Tibial nerve (tissue), 4 donors: ENCODE data around the gene BHLHA15. TPM values are rescaled to one million over a fixed set of nuclear protein-coding genes. Genes with fewer than 3 reads are reported as not detected.

ENCODE experiments used
- DNase-seq, 2 donors: peaks; one replicate each; pipeline ENCODE4 v3.0.0-alpha.2; 2019; ENCODE audit warnings: low spot score in 2 of 2
- H3K27ac ChIP-seq, 4 donors: fragments of 200-600 bp; sonication (generic) in 3 of 4; one replicate each; pipeline ENCODE4 v1.5.1; 2017 to 2019; ENCODE audit warnings: mild to moderate bottlenecking in 1 of 4
- H3K27me3 ChIP-seq, 2 donors: fragments of 200-600 bp; sonication (generic) in 1 of 2; one replicate each; pipeline versions ENCODE4 v1.5.1 to v1.6.0; 2017 to 2019
- H3K36me3 ChIP-seq, 3 donors: fragments of 200-600 bp; sonication (generic); one replicate each; pipeline ENCODE4 v1.5.1; 2018 to 2019
- H3K4me1 ChIP-seq, 4 donors: fragments of 200-600 bp; sonication (generic) in 3 of 4; one replicate each; pipeline ENCODE4 v1.5.1; 2017 to 2019
- H3K4me3 ChIP-seq, 4 donors: fragments of 200-600 bp; sonication (generic) in 3 of 4; one replicate each; pipeline ENCODE4 v1.5.1; 2017 to 2019; ENCODE audit warnings: mild to moderate bottlenecking in 1 of 4, moderate library complexity in 1 of 4
- H3K9me3 ChIP-seq, 4 donors: fragments of 200-600 bp; sonication (generic) in 3 of 4; one replicate each; pipeline ENCODE4 v1.5.1; 2017 to 2019
- EP300 ChIP-seq, 2 donors: sonication (generic); formaldehyde crosslinking; IDR thresholded peaks; one replicate each; pipeline ENCODE4 v1.6.1; 2017; ENCODE audit warnings: antibody characterized with exemption in 2 of 2, mild to moderate bottlenecking in 1 of 2
- POLR2A ChIP-seq, 2 donors: fragments of 450-650 bp; IDR thresholded peaks; one replicate each; pipeline ENCODE4 v1.6.1; 2017; ENCODE audit warnings: antibody characterized with exemption in 2 of 2, mild to moderate bottlenecking in 2 of 2, moderate library complexity in 2 of 2
- WGBS, 2 donors: methylation state at CpG; one replicate each; pipeline ENCODE4 v1.1.5; 2018; 5-methylcytosine and 5-hydroxymethylcytosine counted together
- total RNA-seq, 4 donors: library from RNA; depleted of rRNA; stranded (reverse); fragments of >200 nt; gene quantifications; one replicate each; pipeline ENCODE4 v1.1.0, GENCODE V29; 2016
- TF ChIP-seq, protein P1 (sequence below), 5 experiments: fragments of 200-600 bp in 3 of 5; fragments of 450-650 bp in 2 of 5; sonication (generic) in 3 of 5; IDR thresholded peaks; one replicate each; pipeline ENCODE4 v1.5.1; 2016 to 2019; ENCODE audit warnings: antibody characterized with exemption in 5 of 5, mild to moderate bottlenecking in 3 of 5, moderate library complexity in 2 of 5

Gene BHLHA15
- total RNA-seq, 4 donors from 2014 or later = not detected

GRCh38 chr7:98192781-98193457, 18.3 kb upstream of the BHLHA15 start:
- no peak overlapping the region for H3K4me3 ChIP-seq
- H3K27me3 ChIP-seq = no peaks in the 10 kb centered on the region
- H3K9me3 ChIP-seq = no peaks in the 10 kb centered on the region
- DNase-seq = no peak
- peaks cover 0 to 94% (median 0%) of the 10 kb centered on the region in 3 donors for H3K36me3 ChIP-seq
- 86 to 89% methylated on average over 22 of the region's 22 CpGs for WGBS, 2 donors
- TF ChIP-seq POLR2A (IDR thresholded peaks at IDR 0.05) (no peak), EP300 (IDR thresholded peaks at IDR 0.05) (no peak)
- TF ChIP-seq, protein P1, sequence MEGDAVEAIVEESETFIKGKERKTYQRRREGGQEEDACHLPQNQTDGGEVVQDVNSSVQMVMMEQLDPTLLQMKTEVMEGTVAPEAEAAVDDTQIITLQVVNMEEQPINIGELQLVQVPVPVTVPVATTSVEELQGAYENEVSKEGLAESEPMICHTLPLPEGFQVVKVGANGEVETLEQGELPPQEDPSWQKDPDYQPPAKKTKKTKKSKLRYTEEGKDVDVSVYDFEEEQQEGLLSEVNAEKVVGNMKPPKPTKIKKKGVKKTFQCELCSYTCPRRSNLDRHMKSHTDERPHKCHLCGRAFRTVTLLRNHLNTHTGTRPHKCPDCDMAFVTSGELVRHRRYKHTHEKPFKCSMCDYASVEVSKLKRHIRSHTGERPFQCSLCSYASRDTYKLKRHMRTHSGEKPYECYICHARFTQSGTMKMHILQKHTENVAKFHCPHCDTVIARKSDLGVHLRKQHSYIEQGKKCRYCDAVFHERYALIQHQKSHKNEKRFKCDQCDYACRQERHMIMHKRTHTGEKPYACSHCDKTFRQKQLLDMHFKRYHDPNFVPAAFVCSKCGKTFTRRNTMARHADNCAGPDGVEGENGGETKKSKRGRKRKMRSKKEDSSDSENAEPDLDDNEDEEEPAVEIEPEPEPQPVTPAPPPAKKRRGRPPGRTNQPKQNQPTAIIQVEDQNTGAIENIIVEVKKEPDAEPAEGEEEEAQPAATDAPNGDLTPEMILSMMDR (IDR thresholded peaks at IDR 0.05) = no peak
- H3K27ac ChIP-seq = no peak overlapping the region
- no peaks in the 10 kb centered on the region for H3K4me1 ChIP-seq

DNA sequence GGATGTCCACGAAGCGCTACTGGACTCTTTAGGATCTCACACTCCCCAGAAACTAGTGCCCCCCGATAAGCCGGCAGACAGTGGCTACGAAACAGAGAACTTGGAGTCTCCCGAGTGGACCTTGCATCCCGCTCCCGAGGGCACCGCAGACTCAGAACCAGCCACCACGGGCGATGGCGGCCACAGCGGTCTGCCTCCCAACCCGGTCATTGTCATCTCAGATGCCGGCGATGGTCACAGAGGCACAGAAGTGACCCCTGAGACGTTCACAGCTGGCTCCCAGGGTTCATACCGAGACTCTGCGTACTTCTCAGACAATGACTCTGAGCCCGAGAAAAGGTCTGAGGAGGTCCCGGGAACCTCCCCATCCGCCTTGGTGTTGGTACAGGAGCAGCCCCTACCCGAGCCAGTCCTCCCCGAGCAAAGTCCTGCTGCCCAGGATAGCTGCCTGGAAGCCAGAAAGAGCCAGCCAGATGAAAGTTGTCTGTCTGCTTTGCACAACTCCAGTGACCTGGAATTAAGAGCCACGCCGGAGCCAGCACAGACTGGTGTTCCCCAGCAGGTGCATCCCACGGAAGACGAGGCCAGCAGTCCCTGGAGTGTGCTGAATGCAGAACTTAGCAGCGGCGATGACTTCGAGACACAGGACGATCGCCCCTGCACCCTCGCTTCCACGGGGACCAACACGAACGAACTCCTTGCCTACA, 17.6 kb upstream of the BHLHA15 start:
- no peak overlapping the region for H3K4me3 ChIP-seq
- H3K27ac ChIP-seq = no peak overlapping the region
- H3K36me3 ChIP-seq = peaks cover 0 to 97% (median 0%) of the 10 kb centered on the region in 3 donors
- H3K4me1 ChIP-seq = no peaks in the 10 kb centered on the region
- no peaks in the 10 kb centered on the region for H3K27me3 ChIP-seq
- DNase-seq = no peak
- TF ChIP-seq, protein P1 (IDR thresholded peaks at IDR 0.05) = no peak
- no peak for TF ChIP-seq POLR2A (IDR thresholded peaks at IDR 0.05)
- no peak for TF ChIP-seq EP300 (IDR thresholded peaks at IDR 0.05)
- 95 to 96% methylated on average over 23 to 34 of the region's 37 CpGs for WGBS, 2 donors
- peaks cover 0 to 7% (median 0%) of the 10 kb centered on the region in 4 donors for H3K9me3 ChIP-seq

GRCh38 chr7:98194186-98194585, 17.1 kb upstream of the BHLHA15 start:
- DNase-seq = no peak
- peaks cover 0 to 97% (median 0%) of the 10 kb centered on the region in 3 donors for H3K36me3 ChIP-seq
- H3K9me3 ChIP-seq = peaks cover 0 to 10% (median 0%) of the 10 kb centered on the region in 4 donors
- H3K4me3 ChIP-seq = no peak overlapping the region
- H3K27me3 ChIP-seq = no peaks in the 10 kb centered on the region
- H3K4me1 ChIP-seq = no peaks in the 10 kb centered on the region
- no peak for TF ChIP-seq POLR2A (IDR thresholded peaks at IDR 0.05)
- TF ChIP-seq EP300 (IDR thresholded peaks at IDR 0.05) = no peak
- TF ChIP-seq, protein P1 (IDR thresholded peaks at IDR 0.05) = no peak
- 95 to 98% methylated on average over 28 of the region's 28 CpGs for WGBS, 2 donors
- no peak overlapping the region for H3K27ac ChIP-seq

GRCh38 chr7:98194672-98195457, 16.4 kb upstream of the BHLHA15 start:
- Histone ChIP-seq H3K27ac (no peak overlapping the region), H3K4me1 (no peaks in the 10 kb centered on the region), H3K9me3 (peaks cover 0 to 15% (median 0%) of the 10 kb centered on the region in 4 donors), H3K4me3 (no peak overlapping the region), H3K27me3 (no peaks in the 10 kb centered on the region), H3K36me3 (peaks cover 0 to 96% (median 0%) of the 10 kb centered on the region in 3 donors)
- no peak for TF ChIP-seq POLR2A (IDR thresholded peaks at IDR 0.05)
- no peak for DNase-seq
- WGBS, 2 donors = 89 to 93% methylated on average over 8 of the region's 8 CpGs

DNA sequence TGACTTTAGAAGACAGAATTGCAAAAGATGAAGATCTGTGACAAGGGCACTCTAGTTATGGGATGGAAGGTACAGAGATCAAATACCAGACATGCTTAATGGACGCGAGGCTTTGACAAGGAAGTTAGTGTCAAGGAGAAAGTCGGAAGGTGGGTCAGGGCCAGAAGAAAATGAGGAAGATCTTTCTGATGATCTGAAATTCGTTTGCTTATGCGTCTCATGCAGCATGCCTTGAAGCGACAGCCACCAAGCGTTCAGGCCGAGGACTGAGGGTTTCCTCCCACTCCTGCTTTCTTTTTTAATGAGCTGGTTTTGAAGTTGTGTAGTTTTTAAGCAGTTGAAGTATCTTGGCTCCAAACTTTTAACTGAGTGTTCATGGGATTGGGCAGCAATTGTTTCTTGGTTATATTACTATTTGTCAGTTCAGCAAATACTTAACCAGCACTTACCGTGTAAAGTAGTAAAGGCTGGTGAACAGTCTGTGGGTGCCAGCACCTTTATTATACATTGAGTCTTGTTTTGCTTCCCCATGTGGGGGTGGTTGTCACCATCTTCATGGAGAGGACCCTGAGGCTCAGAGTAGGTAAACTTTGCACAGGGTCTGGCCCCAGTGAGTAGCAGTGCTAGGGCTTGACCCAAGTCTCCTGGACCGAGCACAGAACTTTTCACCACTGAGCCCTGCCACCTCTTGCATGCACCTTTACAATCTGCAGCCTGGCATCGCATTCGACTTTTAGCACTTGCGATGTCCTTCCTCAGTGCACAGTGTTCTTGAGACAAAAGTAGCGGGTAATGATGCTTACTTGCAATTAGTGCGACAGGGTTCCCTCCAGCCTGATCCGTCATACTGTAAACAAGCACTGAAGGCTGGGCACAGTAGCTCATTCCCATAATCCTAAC, 14.3 kb upstream of the BHLHA15 start:
- WGBS, 2 donors = 87% methylated on average over 16 of the region's 16 CpGs
- TF ChIP-seq, protein P1 (IDR thresholded peaks at IDR 0.05) = no peak
- TF ChIP-seq EP300 (IDR thresholded peaks at IDR 0.05) (no peak), POLR2A (IDR thresholded peaks at IDR 0.05) (no peak)
- H3K36me3 ChIP-seq = peaks cover 0 to 77% (median 0%) of the 10 kb centered on the region in 3 donors

More for the DNA sequence above, 14.3 kb upstream of the BHLHA15 start:
- DNase-seq = no peak
- H3K27me3 ChIP-seq = no peaks in the 10 kb centered on the region
- H3K9me3 ChIP-seq = peaks cover 0 to 15% (median 0%) of the 10 kb centered on the region in 4 donors
- H3K27ac ChIP-seq = no peak overlapping the region
- H3K4me3 ChIP-seq = no peak overlapping the region
- no peaks in the 10 kb centered on the region for H3K4me1 ChIP-seq
